GM23338 (cell line): Measurements from ENCODE around the gene GLRX2. TPM values are rescaled to one million over a fixed set of nuclear protein-coding genes. Genes with fewer than 3 reads are reported as not detected.
A peak's percentile ranks its signal among the peaks of the same experiment; 100 is the strongest.

Source experiments
- ATAC-seq: fragments of 200-7000 bp; cut with Tn5 transposase; 3 replicates; pipeline ENCODE4 v1.9.1; 2020
- DNase-seq: peaks from one replicate; pipeline ENCODE4 v3.0.0-alpha.2; 2015; ENCODE audit warnings: low spot score
- H2AFZ ChIP-seq: fragments of 200-600 bp; sonication (generic); 2 replicates; pipeline ENCODE4 v1.8.0; 2016; ENCODE audit warnings: antibody characterized with exemption, mild to moderate bottlenecking, moderate library complexity
- H3F3A ChIP-seq: fragments of 200-600 bp; sonication (generic); replicated peaks from 2 replicates; pipeline ENCODE4 v1.8.0; 2017; ENCODE audit warnings: antibody characterized with exemption, mixed run types, low read depth
- H3K27ac ChIP-seq: fragments of 200-600 bp; sonication (generic); 2 replicates; pipeline ENCODE4 v1.6.1; 2016; ENCODE audit warnings: low read depth
- H3K27me3 ChIP-seq: fragments of 200-600 bp; sonication (generic); 2 replicates; pipeline ENCODE4 v1.8.0; 2016; ENCODE audit warnings: mild to moderate bottlenecking, mixed run types, moderate library complexity; ENCODE audit not compliant: insufficient read depth
- H3K36me3 ChIP-seq: fragments of 200-600 bp; sonication (generic); 2 replicates; pipeline ENCODE4 v1.8.0; 2016; ENCODE audit warnings: mild to moderate bottlenecking; ENCODE audit not compliant: insufficient read depth
- H3K4me1 ChIP-seq: fragments of 200-600 bp; sonication (generic); 2 replicates; pipeline ENCODE4 v1.8.0; 2016; ENCODE audit warnings: mild to moderate bottlenecking, moderate library complexity; ENCODE audit not compliant: insufficient read depth
- H3K4me2 ChIP-seq: fragments of 200-600 bp; sonication (generic); 2 replicates; pipeline ENCODE4 v1.7.1; 2017; ENCODE audit warnings: mixed run types
- H3K4me3 ChIP-seq: fragments of 200-600 bp; sonication (generic); 2 replicates; pipeline ENCODE4 v1.6.1; 2016; ENCODE audit warnings: mixed run types
- H3K79me2 ChIP-seq: fragments of 200-600 bp; sonication (generic); replicated peaks from 2 replicates; pipeline ENCODE4 v1.8.0; 2017; ENCODE audit warnings: mild to moderate bottlenecking; ENCODE audit not compliant: insufficient read depth
- H3K9me2 ChIP-seq: fragments of 200-600 bp; sonication (generic); 2 replicates; pipeline ENCODE4 v1.8.0; 2017; ENCODE audit not compliant: insufficient read depth
- H4K20me1 ChIP-seq: fragments of 200-600 bp; sonication (generic); replicated peaks from 2 replicates; pipeline ENCODE4 v1.8.0; 2017; ENCODE audit warnings: mild to moderate bottlenecking; ENCODE audit not compliant: insufficient read depth
- H3K27ac Mint-ChIP-seq: 2 replicates; pipeline ENCODE4 v1.8.0; 2020; ENCODE audit warnings: inconsistent platforms, mild to moderate bottlenecking, moderate library complexity, mixed read lengths
- H3K27me3 Mint-ChIP-seq: 3 replicates; pipeline ENCODE4 v1.8.0; 2022; ENCODE audit warnings: low read depth, mild to moderate bottlenecking, moderate library complexity, mixed read lengths, inconsistent platforms; ENCODE audit not compliant: insufficient read depth, poor library complexity
- H3K36me3 Mint-ChIP-seq: 3 replicates; pipeline ENCODE4 v1.8.0; 2021; ENCODE audit warnings: low read depth, mild to moderate bottlenecking, inconsistent platforms, moderate library complexity, mixed read lengths
- H3K4me1 Mint-ChIP-seq: 3 replicates; pipeline ENCODE4 v1.8.0; 2020; ENCODE audit warnings: mild to moderate bottlenecking, inconsistent platforms, mixed read lengths
- H3K4me3 Mint-ChIP-seq: 3 replicates; pipeline ENCODE4 v1.8.0; 2021; ENCODE audit warnings: moderate library complexity, mild to moderate bottlenecking, inconsistent platforms, mixed read lengths
- H3K9me3 Mint-ChIP-seq: 3 replicates; pipeline ENCODE4 v1.8.0; 2020; ENCODE audit warnings: moderate library complexity, mild to moderate bottlenecking, inconsistent platforms, mixed read lengths
- CREB1 ChIP-seq: fragments of 250-450 bp; sonication (Bioruptor Pico); IDR thresholded peaks from 2 replicates; pipeline ENCODE4 v1.5.0; 2020; ENCODE audit warnings: low read depth, mild to moderate bottlenecking, moderate library complexity
- CTCF ChIP-seq, 2 experiments: fragments of 200-600 bp in 1 of 2; sonication (generic) in 1 of 2; conservative IDR thresholded peaks; 2 replicates each; pipeline versions ENCODE4 v1.5.1 to v1.6.1; 2016 to 2017; ENCODE audit warnings: antibody characterized with exemption in 2 of 2, low read depth in 2 of 2, mild to moderate bottlenecking in 2 of 2, moderate library complexity in 1 of 2
- ETS1 ChIP-seq: IDR thresholded peaks from 2 replicates; pipeline ENCODE4 v1.6.1; 2016; ENCODE audit warnings: antibody characterized with exemption
- EZH2 ChIP-seq: fragments of 200-600 bp; sonication (generic); IDR thresholded peaks from one replicate; pipeline ENCODE4 v1.8.0; 2017; ENCODE audit warnings: antibody characterized with exemption, mild to moderate bottlenecking, low read depth; ENCODE audit not compliant: unreplicated experiment
- EZH2phosphoT487 ChIP-seq: fragments of 200-600 bp; sonication (generic); IDR thresholded peaks from one replicate; pipeline ENCODE4 v1.8.1; 2018; ENCODE audit warnings: antibody characterized with exemption; ENCODE audit not compliant: unreplicated experiment
- JUNB ChIP-seq: IDR thresholded peaks from one replicate; pipeline ENCODE4 v1.6.1; 2016; ENCODE audit warnings: antibody characterized with exemption; ENCODE audit not compliant: unreplicated experiment
- NANOG ChIP-seq: IDR thresholded peaks from 2 replicates; pipeline ENCODE4 v1.6.1; 2016; ENCODE audit warnings: antibody characterized with exemption, borderline replicate concordance
- POLR2AphosphoS5 ChIP-seq: IDR thresholded peaks from 2 replicates; pipeline ENCODE4 v1.6.1; 2016; ENCODE audit warnings: antibody characterized with exemption, low read depth
- STAT1 ChIP-seq: IDR thresholded peaks from one replicate; pipeline ENCODE4 v1.6.1; 2016; ENCODE audit warnings: antibody characterized with exemption; ENCODE audit not compliant: unreplicated experiment
- ZNF114 ChIP-seq: fragments of 250-450 bp; sonication (Bioruptor Pico); IDR thresholded peaks from 2 replicates; pipeline ENCODE4 v1.5.0; 2020; ENCODE audit warnings: mild to moderate bottlenecking, moderate library complexity
- ZNF331 ChIP-seq: fragments of 250-450 bp; sonication (Bioruptor Pico); IDR thresholded peaks from 2 replicates; pipeline ENCODE4 v1.5.0; 2020; ENCODE audit warnings: low read depth, mild to moderate bottlenecking, moderate library complexity
- polyA plus RNA-seq: library from polyadenylated mRNA; unstranded; fragments of >200 nt; fragmentation: Nextera tagmentation; extraction: Ambion mirVana; gene quantifications from 2 replicates; pipeline ENCODE4 v1.2.1, GENCODE V29; 2016
- total RNA-seq: library from RNA; depleted of rRNA; stranded (reverse); fragments of >200 nt; shearing (Covaris generic); gene quantifications from 2 replicates; pipeline ENCODE4 v1.2.3, GENCODE V29; 2014
- TF ChIP-seq, protein P1 (sequence below): IDR thresholded peaks from one replicate; pipeline ENCODE4 v1.6.1; 2018; ENCODE audit warnings: antibody characterized with exemption; ENCODE audit not compliant: unreplicated experiment
- TF ChIP-seq, protein P2 (sequence below): fragments of 250-450 bp; sonication (Bioruptor Pico); IDR thresholded peaks from 2 replicates; pipeline ENCODE4 v1.5.0; 2020; ENCODE audit warnings: mild to moderate bottlenecking, moderate library complexity

The GLRX2 gene
- total and polyA plus RNA-seq, 2 experiments from 2014 or later: 7.7 to 28.3 TPM

DNA sequence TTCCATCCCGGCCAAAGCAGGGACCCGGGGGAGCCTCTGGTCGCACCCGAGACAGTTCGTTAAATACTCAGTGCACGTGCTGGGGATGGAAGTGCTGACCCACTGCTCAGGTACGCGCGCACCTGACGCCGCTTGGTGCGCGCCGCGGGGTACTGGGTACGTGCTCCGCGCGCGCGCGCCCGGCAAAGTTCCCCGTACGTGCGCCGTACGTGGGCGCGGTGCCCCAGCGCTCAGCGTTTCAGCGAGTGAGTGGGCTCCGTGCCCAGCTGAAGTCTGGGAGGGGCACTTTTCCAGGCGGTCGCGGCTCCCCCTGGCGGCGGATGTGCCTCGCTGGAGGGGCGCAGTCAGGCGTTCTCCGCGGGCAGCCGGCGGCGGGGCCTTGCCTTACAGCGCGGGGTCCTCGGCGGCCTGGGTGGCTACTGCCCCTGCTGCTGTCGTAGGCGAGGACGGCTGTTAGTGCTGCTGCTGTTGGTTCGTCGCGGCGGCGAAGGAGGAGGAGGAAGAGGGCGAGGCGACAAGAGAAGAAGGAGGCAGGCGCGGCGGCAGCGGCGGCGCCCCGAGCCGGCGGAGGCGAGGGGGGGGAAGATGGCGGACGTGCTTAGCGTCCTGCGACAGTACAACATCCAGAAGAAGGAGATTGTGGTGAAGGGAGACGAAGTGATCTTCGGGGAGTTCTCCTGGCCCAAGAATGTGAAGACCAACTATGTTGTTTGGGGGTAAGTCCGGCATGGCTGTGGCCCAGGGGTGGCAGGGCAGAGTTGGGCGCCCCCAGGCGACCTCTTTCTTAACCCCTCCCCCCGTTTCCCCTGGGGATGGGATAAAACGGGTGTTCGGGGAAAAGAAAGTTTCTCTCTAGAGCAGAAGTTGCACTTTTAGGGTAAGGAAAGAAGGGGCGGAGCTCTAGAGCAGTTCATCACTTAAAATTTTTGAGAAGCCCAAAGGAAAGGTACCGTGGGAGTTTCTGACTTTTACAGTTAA lies 16.7 kb upstream of the GLRX2 start, which contains the start of gene CDC73:
CDC73 (plus strand) TSS at position 416 of the 978 bp plus-strand sequence; CDS start at position 586, 170 bp downstream.
- Histone ChIP-seq H3K4me2 (peak within 1 kb of the TSS; percentile 89), H3F3A (no peaks in the 10 kb centered on the region), H3K9me2 (no peaks in the 10 kb centered on the region), H3K4me1 (peaks cover 14% of the 10 kb centered on the region), H2AFZ (peak within 1 kb of the TSS; percentile 75), H4K20me1 (peaks cover 13% of the 10 kb centered on the region), H3K4me3 (peak within 1 kb of the TSS; percentile 87), H3K79me2 (peaks cover 46% of the 10 kb centered on the region), H3K27me3 (peaks cover 6% of the 10 kb centered on the region; the same call in 1 of the 2 replicates), H3K36me3 (peaks cover 13% of the 10 kb centered on the region; the same call in 1 of the 2 replicates), H3K27ac (peak within 1 kb of the TSS; percentile 99)
- Mint-ChIP-seq H3K36me3 (peaks cover 15% of the 10 kb centered on the region; the same call in 2 of the 3 replicates), H3K27me3 (peaks cover 6% of the 10 kb centered on the region), H3K9me3 (no peaks in the 10 kb centered on the region), H3K4me1 (peaks cover 17% of the 10 kb centered on the region), H3K27ac (peak within 1 kb of the TSS; percentile 99), H3K4me3 (peak within 1 kb of the TSS; percentile 93)
- TF ChIP-seq CTCF (conservative IDR thresholded peaks at IDR 0.05; ENCODE audit: low read depth in 2 of 2) (peak; percentile 59 to 90), POLR2AphosphoS5 (peak; percentile 67), NANOG (no peak), ZNF114 (CRISPR knock-in tag) (no peak), EZH2 (no peak), STAT1 (no peak), CREB1 (CRISPR knock-in tag) (peak; percentile 37; the same call in 1 of the 2 replicates), JUNB (no peak), ETS1 (peak; percentile 64; the same call in 1 of the 2 replicates), EZH2phosphoT487 (no peak), ZNF331 (CRISPR knock-in tag) (no peak)
- TF ChIP-seq, protein P1, sequence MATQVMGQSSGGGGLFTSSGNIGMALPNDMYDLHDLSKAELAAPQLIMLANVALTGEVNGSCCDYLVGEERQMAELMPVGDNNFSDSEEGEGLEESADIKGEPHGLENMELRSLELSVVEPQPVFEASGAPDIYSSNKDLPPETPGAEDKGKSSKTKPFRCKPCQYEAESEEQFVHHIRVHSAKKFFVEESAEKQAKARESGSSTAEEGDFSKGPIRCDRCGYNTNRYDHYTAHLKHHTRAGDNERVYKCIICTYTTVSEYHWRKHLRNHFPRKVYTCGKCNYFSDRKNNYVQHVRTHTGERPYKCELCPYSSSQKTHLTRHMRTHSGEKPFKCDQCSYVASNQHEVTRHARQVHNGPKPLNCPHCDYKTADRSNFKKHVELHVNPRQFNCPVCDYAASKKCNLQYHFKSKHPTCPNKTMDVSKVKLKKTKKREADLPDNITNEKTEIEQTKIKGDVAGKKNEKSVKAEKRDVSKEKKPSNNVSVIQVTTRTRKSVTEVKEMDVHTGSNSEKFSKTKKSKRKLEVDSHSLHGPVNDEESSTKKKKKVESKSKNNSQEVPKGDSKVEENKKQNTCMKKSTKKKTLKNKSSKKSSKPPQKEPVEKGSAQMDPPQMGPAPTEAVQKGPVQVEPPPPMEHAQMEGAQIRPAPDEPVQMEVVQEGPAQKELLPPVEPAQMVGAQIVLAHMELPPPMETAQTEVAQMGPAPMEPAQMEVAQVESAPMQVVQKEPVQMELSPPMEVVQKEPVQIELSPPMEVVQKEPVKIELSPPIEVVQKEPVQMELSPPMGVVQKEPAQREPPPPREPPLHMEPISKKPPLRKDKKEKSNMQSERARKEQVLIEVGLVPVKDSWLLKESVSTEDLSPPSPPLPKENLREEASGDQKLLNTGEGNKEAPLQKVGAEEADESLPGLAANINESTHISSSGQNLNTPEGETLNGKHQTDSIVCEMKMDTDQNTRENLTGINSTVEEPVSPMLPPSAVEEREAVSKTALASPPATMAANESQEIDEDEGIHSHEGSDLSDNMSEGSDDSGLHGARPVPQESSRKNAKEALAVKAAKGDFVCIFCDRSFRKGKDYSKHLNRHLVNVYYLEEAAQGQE: peak; percentile 5
- TF ChIP-seq, protein P2, sequence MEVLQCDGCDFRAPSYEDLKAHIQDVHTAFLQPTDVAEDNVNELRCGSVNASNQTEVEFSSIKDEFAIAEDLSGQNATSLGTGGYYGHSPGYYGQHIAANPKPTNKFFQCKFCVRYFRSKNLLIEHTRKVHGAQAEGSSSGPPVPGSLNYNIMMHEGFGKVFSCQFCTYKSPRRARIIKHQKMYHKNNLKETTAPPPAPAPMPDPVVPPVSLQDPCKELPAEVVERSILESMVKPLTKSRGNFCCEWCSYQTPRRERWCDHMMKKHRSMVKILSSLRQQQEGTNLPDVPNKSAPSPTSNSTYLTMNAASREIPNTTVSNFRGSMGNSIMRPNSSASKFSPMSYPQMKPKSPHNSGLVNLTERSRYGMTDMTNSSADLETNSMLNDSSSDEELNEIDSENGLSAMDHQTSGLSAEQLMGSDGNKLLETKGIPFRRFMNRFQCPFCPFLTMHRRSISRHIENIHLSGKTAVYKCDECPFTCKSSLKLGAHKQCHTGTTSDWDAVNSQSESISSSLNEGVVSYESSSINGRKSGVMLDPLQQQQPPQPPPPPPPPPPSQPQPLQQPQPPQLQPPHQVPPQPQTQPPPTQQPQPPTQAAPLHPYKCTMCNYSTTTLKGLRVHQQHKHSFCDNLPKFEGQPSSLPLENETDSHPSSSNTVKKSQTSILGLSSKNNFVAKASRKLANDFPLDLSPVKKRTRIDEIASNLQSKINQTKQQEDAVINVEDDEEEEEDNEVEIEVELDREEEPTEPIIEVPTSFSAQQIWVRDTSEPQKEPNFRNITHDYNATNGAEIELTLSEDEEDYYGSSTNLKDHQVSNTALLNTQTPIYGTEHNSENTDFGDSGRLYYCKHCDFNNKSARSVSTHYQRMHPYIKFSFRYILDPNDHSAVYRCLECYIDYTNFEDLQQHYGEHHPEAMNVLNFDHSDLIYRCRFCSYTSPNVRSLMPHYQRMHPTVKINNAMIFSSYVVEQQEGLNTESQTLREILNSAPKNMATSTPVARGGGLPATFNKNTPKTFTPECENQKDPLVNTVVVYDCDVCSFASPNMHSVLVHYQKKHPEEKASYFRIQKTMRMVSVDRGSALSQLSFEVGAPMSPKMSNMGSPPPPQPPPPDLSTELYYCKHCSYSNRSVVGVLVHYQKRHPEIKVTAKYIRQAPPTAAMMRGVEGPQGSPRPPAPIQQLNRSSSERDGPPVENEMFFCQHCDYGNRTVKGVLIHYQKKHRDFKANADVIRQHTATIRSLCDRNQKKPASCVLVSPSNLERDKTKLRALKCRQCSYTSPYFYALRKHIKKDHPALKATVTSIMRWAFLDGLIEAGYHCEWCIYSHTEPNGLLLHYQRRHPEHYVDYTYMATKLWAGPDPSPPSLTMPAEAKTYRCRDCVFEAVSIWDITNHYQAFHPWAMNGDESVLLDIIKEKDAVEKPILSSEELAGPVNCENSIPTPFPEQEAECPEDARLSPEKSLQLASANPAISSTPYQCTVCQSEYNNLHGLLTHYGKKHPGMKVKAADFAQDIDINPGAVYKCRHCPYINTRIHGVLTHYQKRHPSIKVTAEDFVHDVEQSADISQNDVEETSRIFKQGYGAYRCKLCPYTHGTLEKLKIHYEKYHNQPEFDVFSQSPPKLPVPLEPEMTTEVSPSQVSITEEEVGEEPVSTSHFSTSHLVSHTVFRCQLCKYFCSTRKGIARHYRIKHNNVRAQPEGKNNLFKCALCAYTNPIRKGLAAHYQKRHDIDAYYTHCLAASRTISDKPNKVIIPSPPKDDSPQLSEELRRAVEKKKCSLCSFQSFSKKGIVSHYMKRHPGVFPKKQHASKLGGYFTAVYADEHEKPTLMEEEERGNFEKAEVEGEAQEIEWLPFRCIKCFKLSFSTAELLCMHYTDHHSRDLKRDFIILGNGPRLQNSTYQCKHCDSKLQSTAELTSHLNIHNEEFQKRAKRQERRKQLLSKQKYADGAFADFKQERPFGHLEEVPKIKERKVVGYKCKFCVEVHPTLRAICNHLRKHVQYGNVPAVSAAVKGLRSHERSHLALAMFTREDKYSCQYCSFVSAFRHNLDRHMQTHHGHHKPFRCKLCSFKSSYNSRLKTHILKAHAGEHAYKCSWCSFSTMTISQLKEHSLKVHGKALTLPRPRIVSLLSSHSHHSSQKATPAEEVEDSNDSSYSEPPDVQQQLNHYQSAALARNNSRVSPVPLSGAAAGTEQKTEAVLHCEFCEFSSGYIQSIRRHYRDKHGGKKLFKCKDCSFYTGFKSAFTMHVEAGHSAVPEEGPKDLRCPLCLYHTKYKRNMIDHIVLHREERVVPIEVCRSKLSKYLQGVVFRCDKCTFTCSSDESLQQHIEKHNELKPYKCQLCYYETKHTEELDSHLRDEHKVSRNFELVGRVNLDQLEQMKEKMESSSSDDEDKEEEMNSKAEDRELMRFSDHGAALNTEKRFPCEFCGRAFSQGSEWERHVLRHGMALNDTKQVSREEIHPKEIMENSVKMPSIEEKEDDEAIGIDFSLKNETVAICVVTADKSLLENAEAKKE (CRISPR knock-in tag): peak; percentile 51; the same call in 1 of the 2 replicates
- DNase-seq (peak; percentile 94), ATAC-seq (peak; percentile 92)
